Body of pancreas (tissue), 4 donors: ENCODE measurements around the gene GRIP2. TPM values are rescaled to one million over a fixed set of nuclear protein-coding genes. Genes with fewer than 3 reads are reported as not detected.

Experiments used
- ATAC-seq: fragments of 150-250 bp; one replicate; pipeline ENCODE4 v1.9.1; 2016
- DNase-seq, 4 donors: peaks; one replicate each; pipeline ENCODE4 v3.0.0-alpha.2; 2019
- H3K27ac ChIP-seq, 4 donors: fragments of 200-600 bp; sonication (generic); 1 replicate in 3 of 4; 2 replicates in 1 of 4; pipeline versions ENCODE4 v1.5.1 to v1.6.1; 2016 to 2019; ENCODE audit warnings: mild to moderate bottlenecking in 1 of 4, mixed read lengths in 1 of 4, moderate library complexity in 1 of 4
- H3K27me3 ChIP-seq, 2 donors: fragments of 200-600 bp; sonication (generic); one replicate each; pipeline ENCODE4 v1.6.0; 2016; ENCODE audit warnings: mild to moderate bottlenecking in 1 of 2
- H3K36me3 ChIP-seq, 2 donors: fragments of 200-600 bp; sonication (generic); replicated peaks in 1 of 2; 2 replicates each; pipeline ENCODE4 v1.5.1; 2016; ENCODE audit warnings: low read depth in 2 of 2; ENCODE audit not compliant: insufficient read depth in 1 of 2
- H3K4me1 ChIP-seq: fragments of 200-600 bp; sonication (generic); one replicate; pipeline ENCODE4 v1.6.0; 2016
- H3K4me3 ChIP-seq, 2 donors: fragments of 200-600 bp; sonication (generic); 1 replicate in 1 of 2; 2 replicates in 1 of 2; pipeline ENCODE4 v1.5.1; 2016 to 2019
- H3K9me3 ChIP-seq, 3 donors: fragments of 200-600 bp; sonication (generic); 1 replicate in 2 of 3; 2 replicates in 1 of 3; pipeline ENCODE4 v1.5.1; 2016
- POLR2A ChIP-seq, 3 donors: fragments of 450-650 bp; IDR thresholded peaks; one replicate each; pipeline ENCODE4 v1.6.1; 2016; ENCODE audit warnings: antibody characterized with exemption in 3 of 3, mild to moderate bottlenecking in 2 of 3
- WGBS, 2 donors: methylation state at CpG; one replicate each; pipeline ENCODE4 v1.1.5; 2017; 5-methylcytosine and 5-hydroxymethylcytosine counted together
- intact Hi-C: fragments of 100-400 bp; cut with DNase I; formaldehyde crosslinking; loops from one replicate; pipeline ENCODE4 v1.15.1; 2023
- total RNA-seq, 2 donors: library from RNA; depleted of rRNA; stranded (reverse); fragments of >200 nt; gene quantifications; one replicate each; pipeline ENCODE4 v1.1.0, GENCODE V29; 2016
- TF ChIP-seq, protein P1 (sequence below), 7 experiments: fragments of 450-650 bp in 4 of 7; fragments of 200-600 bp in 3 of 7; sonication (generic) in 3 of 7; IDR thresholded peaks; one replicate each; pipeline ENCODE4 v1.5.1; 2016 to 2019; ENCODE audit warnings: antibody characterized with exemption in 7 of 7

Gene GRIP2
- total RNA-seq, 2 donors from 2014 or later, result 0.26 to 0.99 TPM

DNA sequence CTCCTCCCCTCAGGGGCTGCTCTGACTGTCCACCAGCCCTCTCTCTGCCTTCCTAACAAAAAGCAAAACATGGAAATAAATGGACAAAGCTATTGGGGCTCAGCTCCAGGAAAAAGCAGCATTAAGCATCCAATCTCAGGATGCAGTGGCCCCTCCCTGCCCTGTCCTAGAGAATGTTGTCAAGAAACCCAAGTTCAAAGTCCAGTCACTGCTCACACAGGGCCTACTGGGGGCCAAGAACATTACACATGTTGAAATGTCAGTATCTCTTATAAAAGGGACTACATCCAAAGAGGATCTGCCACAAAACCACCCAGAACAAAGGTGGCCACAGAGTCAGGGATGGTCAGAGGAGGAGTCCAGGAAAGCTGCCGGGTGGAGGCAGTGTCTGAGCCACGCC is 7.6 kb upstream of the GRIP2 start:
- DNase-seq, result no peak

DNA sequence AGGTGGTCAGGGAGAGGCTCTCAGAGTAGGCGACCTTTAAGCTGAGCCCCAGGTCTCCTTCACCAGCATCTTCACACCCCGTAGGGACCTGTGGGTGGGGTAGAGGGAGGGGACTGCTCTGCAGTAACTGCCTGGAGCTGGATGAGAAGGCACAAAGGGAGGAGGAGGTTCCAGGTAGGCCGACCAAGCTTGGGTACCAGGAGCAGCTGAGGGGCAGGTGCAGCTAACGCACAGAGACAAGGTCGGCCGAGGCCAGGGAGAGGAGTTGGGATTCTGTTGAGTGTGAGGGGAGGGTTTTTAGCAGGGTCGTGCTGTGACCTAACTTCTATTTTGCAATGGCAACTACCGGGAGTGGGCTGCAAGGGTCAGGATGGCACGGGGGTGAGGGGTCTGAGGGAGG is 5.9 kb upstream of the GRIP2 start:
- H3K27me3 ChIP-seq, result no peaks in the 10 kb centered on the region
- no peaks in the 10 kb centered on the region for H3K9me3 ChIP-seq
- no peak overlapping the region for H3K4me3 ChIP-seq
- DNase-seq, result no peak
- no peak for ATAC-seq
- WGBS, 2 donors, result 66% methylated on average over 9 of the region's 9 CpGs
- intact Hi-C loops, result no loop called here
- no peaks in the 10 kb centered on the region for H3K4me1 ChIP-seq
- no peak for TF ChIP-seq POLR2A (IDR thresholded peaks at IDR 0.05)
- TF ChIP-seq, protein P1, sequence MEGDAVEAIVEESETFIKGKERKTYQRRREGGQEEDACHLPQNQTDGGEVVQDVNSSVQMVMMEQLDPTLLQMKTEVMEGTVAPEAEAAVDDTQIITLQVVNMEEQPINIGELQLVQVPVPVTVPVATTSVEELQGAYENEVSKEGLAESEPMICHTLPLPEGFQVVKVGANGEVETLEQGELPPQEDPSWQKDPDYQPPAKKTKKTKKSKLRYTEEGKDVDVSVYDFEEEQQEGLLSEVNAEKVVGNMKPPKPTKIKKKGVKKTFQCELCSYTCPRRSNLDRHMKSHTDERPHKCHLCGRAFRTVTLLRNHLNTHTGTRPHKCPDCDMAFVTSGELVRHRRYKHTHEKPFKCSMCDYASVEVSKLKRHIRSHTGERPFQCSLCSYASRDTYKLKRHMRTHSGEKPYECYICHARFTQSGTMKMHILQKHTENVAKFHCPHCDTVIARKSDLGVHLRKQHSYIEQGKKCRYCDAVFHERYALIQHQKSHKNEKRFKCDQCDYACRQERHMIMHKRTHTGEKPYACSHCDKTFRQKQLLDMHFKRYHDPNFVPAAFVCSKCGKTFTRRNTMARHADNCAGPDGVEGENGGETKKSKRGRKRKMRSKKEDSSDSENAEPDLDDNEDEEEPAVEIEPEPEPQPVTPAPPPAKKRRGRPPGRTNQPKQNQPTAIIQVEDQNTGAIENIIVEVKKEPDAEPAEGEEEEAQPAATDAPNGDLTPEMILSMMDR (IDR thresholded peaks at IDR 0.05), result no peak
- H3K36me3 ChIP-seq, result no peaks in the 10 kb centered on the region
- H3K27ac ChIP-seq, result no peak overlapping the region

More for the DNA sequence above, 7.6 kb upstream of the GRIP2 start:
- ATAC-seq, result no peak
- Histone ChIP-seq H3K4me1 (no peaks in the 10 kb centered on the region), H3K27ac (no peak overlapping the region), H3K9me3 (no peaks in the 10 kb centered on the region), H3K4me3 (no peak overlapping the region), H3K27me3 (no peaks in the 10 kb centered on the region), H3K36me3 (no peaks in the 10 kb centered on the region)
- WGBS, 2 donors, result 93 to 100% methylated on average over 2 of the region's 2 CpGs
- intact Hi-C loops, result no loop called here
- TF ChIP-seq, protein P1 (IDR thresholded peaks at IDR 0.05), result no peak
- TF ChIP-seq POLR2A (IDR thresholded peaks at IDR 0.05), result no peak

DNA sequence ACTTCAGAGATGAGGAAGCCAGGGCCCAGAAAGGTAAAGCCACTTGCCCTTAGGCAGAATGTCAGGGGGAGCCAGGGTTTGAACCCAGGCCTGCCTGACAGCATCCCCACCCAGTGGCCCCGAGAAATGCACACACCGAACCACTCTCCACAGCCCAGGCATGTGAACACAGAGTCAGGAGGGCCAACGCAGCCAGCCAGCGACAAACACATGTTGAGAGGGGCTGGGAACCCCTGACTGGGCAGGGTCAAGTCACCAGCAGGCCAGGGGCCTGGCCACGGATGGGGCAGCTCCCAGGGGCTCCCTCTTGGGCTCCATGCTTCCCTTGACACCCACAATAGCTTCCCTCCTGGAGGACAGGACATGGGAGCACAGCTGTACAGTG is 5.1 kb upstream of the GRIP2 start:
- Histone ChIP-seq H3K4me1 (no peaks in the 10 kb centered on the region), H3K27me3 (no peaks in the 10 kb centered on the region), H3K9me3 (no peaks in the 10 kb centered on the region), H3K27ac (no peak overlapping the region), H3K4me3 (no peak overlapping the region), H3K36me3 (no peaks in the 10 kb centered on the region)
- no peak for TF ChIP-seq POLR2A (IDR thresholded peaks at IDR 0.05)
- TF ChIP-seq, protein P1 (IDR thresholded peaks at IDR 0.05), result no peak
- ATAC-seq, result no peak
- intact Hi-C loops, result no loop called here
- 81 to 87% methylated on average over 5 of the region's 5 CpGs for WGBS, 2 donors
- DNase-seq, result no peak

DNA sequence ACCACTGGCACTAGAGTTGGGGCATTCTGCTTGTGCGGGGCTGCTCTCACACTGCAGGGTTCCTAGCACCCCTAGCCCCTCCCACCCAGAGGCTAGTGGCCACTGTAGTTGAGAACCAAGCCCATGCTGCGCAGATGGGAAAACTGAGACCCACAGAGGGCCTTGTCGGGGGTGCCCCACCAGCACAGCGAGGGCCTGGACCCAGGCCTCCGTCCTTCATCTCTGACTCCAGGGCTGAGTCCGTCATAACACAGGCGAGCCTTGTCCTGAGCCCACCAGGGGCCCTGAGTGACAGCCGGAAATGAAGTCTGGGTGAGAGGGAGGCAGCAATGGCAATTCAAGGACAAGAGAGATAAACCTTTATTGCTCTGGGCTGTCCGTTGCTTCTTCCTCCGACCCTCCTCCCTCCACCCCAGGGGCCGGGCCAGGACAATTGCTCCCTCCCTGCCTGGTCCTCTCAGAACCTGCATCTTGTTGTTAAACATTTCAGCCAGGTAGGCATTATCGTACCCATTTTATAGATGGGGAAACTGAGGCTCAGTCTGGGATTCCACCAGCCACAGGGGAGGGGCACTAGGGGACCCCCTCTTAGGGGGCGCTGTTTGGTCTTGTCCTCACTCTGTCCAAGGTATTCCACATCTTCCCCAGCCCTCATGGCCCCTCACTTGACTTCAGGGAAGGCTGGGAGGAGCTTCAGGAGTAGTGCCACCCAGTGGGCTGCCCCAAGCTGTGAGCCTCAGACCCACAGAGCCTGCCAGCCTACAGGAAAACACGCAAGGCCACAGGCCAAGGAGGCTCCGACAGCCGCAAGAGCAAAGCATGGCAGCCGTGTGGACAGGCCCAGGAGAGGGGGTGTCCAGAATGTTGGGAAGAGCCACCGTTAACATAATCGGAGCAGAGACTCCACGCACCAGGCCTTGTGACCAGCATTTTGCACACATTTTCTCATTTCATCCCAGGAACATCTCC is 4.4 kb upstream of the GRIP2 start:
- TF ChIP-seq, protein P1 (IDR thresholded peaks at IDR 0.05), result no peak
- TF ChIP-seq POLR2A (IDR thresholded peaks at IDR 0.05), result no peak
- Histone ChIP-seq H3K9me3 (no peaks in the 10 kb centered on the region), H3K4me1 (no peaks in the 10 kb centered on the region), H3K27me3 (no peaks in the 10 kb centered on the region), H3K27ac (no peak overlapping the region), H3K36me3 (no peaks in the 10 kb centered on the region), H3K4me3 (no peak overlapping the region)
- intact Hi-C loops, result no loop called here
- DNase-seq (no peak), ATAC-seq (no peak)
- 88 to 92% methylated on average over 16 to 20 of the region's 20 CpGs for WGBS, 2 donors
